Brain microvascular endothelial cell (primary cell): ENCODE measurements around the gene SDK2.

Experiments
- DNase-seq: peaks from one replicate; pipeline ENCODE4 v3.0.0-alpha.2; 2020
- H3K27ac ChIP-seq: fragments of 250-450 bp; sonication (Bioruptor Pico); 2 replicates; pipeline ENCODE4 v1.5.1; 2020; ENCODE audit warnings: mild to moderate bottlenecking, moderate library complexity
- H3K27me3 ChIP-seq: fragments of 250-450 bp; sonication (Bioruptor Pico); replicated peaks from 2 replicates; pipeline ENCODE4 v1.5.1; 2020; ENCODE audit warnings: mild to moderate bottlenecking
- H3K36me3 ChIP-seq: fragments of 250-450 bp; sonication (Bioruptor Pico); replicated peaks from 2 replicates; pipeline ENCODE4 v1.5.1; 2020; ENCODE audit warnings: mild to moderate bottlenecking
- H3K4me3 ChIP-seq: 2 replicates; pipeline ENCODE4 v1.5.1; 2011; ENCODE audit warnings: low read depth, mild to moderate bottlenecking, control low read depth, low read length, moderate library complexity
- CTCF ChIP-seq: IDR thresholded peaks from 2 replicates; pipeline ENCODE4 v1.5.1; 2011; ENCODE audit warnings: low read depth, mild to moderate bottlenecking, moderate library complexity, low read length, control low read depth, inconsistent platforms; ENCODE audit errors: missing control alignments
- in situ Hi-C: cut with HindIII; loops from 2 replicates; pipeline ENCODE4 v1.10.0; 2017; ENCODE audit warnings: low sequenced_read_pairs, low pct_ligation_motif_present

The SDK2 gene

GRCh38 chr17:73560661-73561060 lies 83.6 kb downstream of the SDK2 start:
- no peak overlapping the region for H3K4me3 ChIP-seq
- in situ Hi-C loops: no loop called here
- no peaks in the 10 kb centered on the region for H3K36me3 ChIP-seq
- H3K27me3 ChIP-seq: no peaks in the 10 kb centered on the region
- no peak for DNase-seq
- TF ChIP-seq CTCF: no peak
- H3K27ac ChIP-seq: no peak overlapping the region

GRCh38 chr17:73559532-73559931 lies 84.7 kb downstream of the SDK2 start:
- TF ChIP-seq CTCF: no peak
- in situ Hi-C loops: no loop called here
- Histone ChIP-seq H3K27me3 (no peaks in the 10 kb centered on the region), H3K4me3 (no peak overlapping the region), H3K27ac (no peak overlapping the region), H3K36me3 (no peaks in the 10 kb centered on the region)
- no peak for DNase-seq

- in situ Hi-C loops: no loop called here
- H3K36me3 ChIP-seq: no peaks in the 10 kb centered on the region
- no peaks in the 10 kb centered on the region for H3K27me3 ChIP-seq
- DNase-seq: no peak
- no peak overlapping the region for H3K4me3 ChIP-seq
- no peak for TF ChIP-seq CTCF
- H3K27ac ChIP-seq: no peak overlapping the region
Observed at GRCh38 chr17:73555199-73555960, 88.9 kb downstream of the SDK2 start.

GRCh38 chr17:73554498-73554897 lies 89.7 kb downstream of the SDK2 start:
- no peak for TF ChIP-seq CTCF
- DNase-seq: no peak
- in situ Hi-C loops: no loop called here
- no peak overlapping the region for H3K4me3 ChIP-seq
- no peak overlapping the region for H3K27ac ChIP-seq
- no peaks in the 10 kb centered on the region for H3K27me3 ChIP-seq
- H3K36me3 ChIP-seq: no peaks in the 10 kb centered on the region

GRCh38 chr17:73553311-73553710 lies 90.9 kb downstream of the SDK2 start:
- no peaks in the 10 kb centered on the region for H3K27me3 ChIP-seq
- no peak for TF ChIP-seq CTCF
- no peak overlapping the region for H3K27ac ChIP-seq
- no peaks in the 10 kb centered on the region for H3K36me3 ChIP-seq
- no peak for DNase-seq
- no peak overlapping the region for H3K4me3 ChIP-seq
- in situ Hi-C loops: no loop called here
